ENCODE measurements around the gene FAM124A.

DNA sequence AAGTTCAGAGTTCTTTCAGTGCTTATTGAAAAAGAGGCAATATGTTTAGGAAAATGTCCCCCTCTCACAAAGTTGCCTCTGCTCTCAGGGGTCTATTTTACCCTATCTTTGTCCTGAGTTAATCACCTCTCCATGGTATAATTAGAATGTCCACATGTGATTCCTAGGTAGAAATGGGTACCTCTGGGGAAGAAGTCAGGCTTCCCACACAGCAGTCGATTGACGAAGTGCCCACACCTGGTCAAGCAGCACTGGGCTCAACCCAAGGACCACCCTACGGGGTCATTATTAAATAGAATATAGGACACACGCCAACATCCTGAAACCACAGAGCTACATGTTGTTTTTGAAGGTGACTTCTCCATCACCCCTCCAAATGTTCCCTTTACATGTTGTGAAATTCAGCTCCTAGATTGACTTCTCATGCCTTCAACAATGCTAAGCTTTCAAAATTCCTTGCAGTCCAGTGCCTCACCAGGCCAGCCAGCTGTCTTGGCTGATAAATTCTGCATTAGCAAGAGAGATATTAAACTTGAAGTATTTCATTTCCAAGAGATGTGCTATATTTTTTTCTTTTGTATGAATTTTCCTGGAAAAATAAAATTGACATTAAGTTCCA is 43.6 kb upstream of the FAM124A start:
- no peak for TF ChIP-seq USF2 (IDR thresholded peaks at IDR 0.05; ENCODE audit: borderline replicate concordance, low read depth, low read length)
- TF ChIP-seq CTCF (IDR thresholded peaks at IDR 0.05 in 2 of 3, conservative IDR thresholded peaks at IDR 0.05 in 1 of 3; ENCODE audit: control insufficient read depth in 2 of 3, extremely low read depth in 1 of 3, insufficient read depth in 1 of 3, low read depth in 3 of 3, low read length in 3 of 3) = no peak
- TF ChIP-seq, protein P1, sequence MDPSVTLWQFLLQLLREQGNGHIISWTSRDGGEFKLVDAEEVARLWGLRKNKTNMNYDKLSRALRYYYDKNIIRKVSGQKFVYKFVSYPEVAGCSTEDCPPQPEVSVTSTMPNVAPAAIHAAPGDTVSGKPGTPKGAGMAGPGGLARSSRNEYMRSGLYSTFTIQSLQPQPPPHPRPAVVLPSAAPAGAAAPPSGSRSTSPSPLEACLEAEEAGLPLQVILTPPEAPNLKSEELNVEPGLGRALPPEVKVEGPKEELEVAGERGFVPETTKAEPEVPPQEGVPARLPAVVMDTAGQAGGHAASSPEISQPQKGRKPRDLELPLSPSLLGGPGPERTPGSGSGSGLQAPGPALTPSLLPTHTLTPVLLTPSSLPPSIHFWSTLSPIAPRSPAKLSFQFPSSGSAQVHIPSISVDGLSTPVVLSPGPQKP (IDR thresholded peaks at IDR 0.05; ENCODE audit: low read depth, low read length) = no peak
- TF ChIP-seq NBN (IDR thresholded peaks at IDR 0.05) = no peak
- TF ChIP-seq POLR2A (IDR thresholded peaks at IDR 0.05; ENCODE audit: low read depth, low read length) = no peak
- TF ChIP-seq HDAC6 (IDR thresholded peaks at IDR 0.05; ENCODE audit: unreplicated experiment) = no peak
- no peak for TF ChIP-seq HCFC1 (IDR thresholded peaks at IDR 0.05; ENCODE audit: low read length)
- no peak for TF ChIP-seq NR2C2 (IDR thresholded peaks at IDR 0.05; ENCODE audit: borderline replicate concordance, control insufficient read depth, insufficient read length, low read depth)
- TF ChIP-seq CBX5 (IDR thresholded peaks at IDR 0.05; ENCODE audit: low read depth) = no peak
- TF ChIP-seq EZH2 (IDR thresholded peaks at IDR 0.05; ENCODE audit: borderline replicate concordance, control insufficient read depth, low read depth, low read length) = no peak
- no peak for TF ChIP-seq SP1 (IDR thresholded peaks at IDR 0.05; ENCODE audit: low read depth, low read length)
- no peak for TF ChIP-seq SPI1 (IDR thresholded peaks at IDR 0.05; ENCODE audit: borderline replicate concordance, insufficient read depth, low read depth, low read length)
- no peak for TF ChIP-seq ZNF592 (IDR thresholded peaks at IDR 0.05)

Measured in GM12878 (cell line).